WERI-Rb-1 (cell line): ENCODE measurements around the gene CHRDL1.

Experiments
- DNase-seq: peaks from one replicate; pipeline ENCODE4 v3.0.0-alpha.2; 2020
- H3K27ac ChIP-seq: fragments of 250-450 bp; sonication (Bioruptor Pico); 2 replicates; pipeline ENCODE4 v1.5.1; 2020; ENCODE audit warnings: mild to moderate bottlenecking, moderate library complexity
- H3K27me3 ChIP-seq: fragments of 250-450 bp; sonication (Bioruptor Pico); 2 replicates; pipeline ENCODE4 v1.5.1; 2021; ENCODE audit warnings: mild to moderate bottlenecking, low read depth, moderate library complexity; ENCODE audit not compliant: insufficient read depth, severe bottlenecking
- H3K36me3 ChIP-seq: fragments of 250-450 bp; sonication (Bioruptor Pico); 2 replicates; pipeline ENCODE4 v1.5.1; 2020; ENCODE audit warnings: mild to moderate bottlenecking, moderate library complexity
- H3K4me3 ChIP-seq: 2 replicates; pipeline ENCODE4 v1.5.1; 2011; ENCODE audit warnings: low read depth, mild to moderate bottlenecking, control low read depth, low read length
- H3K9me3 ChIP-seq: fragments of 250-450 bp; sonication (Bioruptor Pico); 2 replicates; pipeline ENCODE4 v1.5.1; 2021; ENCODE audit warnings: mild to moderate bottlenecking, moderate library complexity; ENCODE audit not compliant: severe bottlenecking
- CTCF ChIP-seq: IDR thresholded peaks from 2 replicates; pipeline ENCODE4 v1.5.1; 2011; ENCODE audit warnings: low read depth, mild to moderate bottlenecking, control low read depth, inconsistent platforms, low read length

Gene CHRDL1

GRCh38 chrX:110723844-110724243 lies 71.8 kb downstream of the CHRDL1 start:
- no peak overlapping the region for H3K4me3 ChIP-seq
- H3K9me3 ChIP-seq = no peaks in the 10 kb centered on the region
- no peaks in the 10 kb centered on the region for H3K36me3 ChIP-seq
- H3K27ac ChIP-seq = no peak overlapping the region
- no peak for TF ChIP-seq CTCF
- no peak for DNase-seq
- H3K27me3 ChIP-seq = peaks cover 55% of the 10 kb centered on the region

- no peaks in the 10 kb centered on the region for H3K9me3 ChIP-seq
- H3K4me3 ChIP-seq = no peak overlapping the region
- no peak for TF ChIP-seq CTCF
- no peak overlapping the region for H3K27ac ChIP-seq
- H3K27me3 ChIP-seq = peaks cover 40% of the 10 kb centered on the region
- no peak for DNase-seq
- no peaks in the 10 kb centered on the region for H3K36me3 ChIP-seq
Observed at GRCh38 chrX:110722135-110722534, 73.5 kb downstream of the CHRDL1 start.

- Histone ChIP-seq H3K27me3 (peaks cover 56% of the 10 kb centered on the region), H3K27ac (no peak overlapping the region), H3K9me3 (no peaks in the 10 kb centered on the region), H3K4me3 (no peak overlapping the region), H3K36me3 (no peaks in the 10 kb centered on the region)
- no peak for DNase-seq
- no peak for TF ChIP-seq CTCF
Observed at GRCh38 chrX:110713666-110714065, 82.0 kb downstream of the CHRDL1 start.

- no peaks in the 10 kb centered on the region for H3K36me3 ChIP-seq
- no peak overlapping the region for H3K4me3 ChIP-seq
- H3K27ac ChIP-seq = no peak overlapping the region
- H3K9me3 ChIP-seq = no peaks in the 10 kb centered on the region
- peaks cover 47% of the 10 kb centered on the region for H3K27me3 ChIP-seq
- TF ChIP-seq CTCF = no peak
- DNase-seq = no peak
Observed at GRCh38 chrX:110706446-110706845, 89.2 kb downstream of the CHRDL1 start.

- no peak for DNase-seq
- TF ChIP-seq CTCF = no peak
- Histone ChIP-seq H3K36me3 (no peaks in the 10 kb centered on the region), H3K9me3 (no peaks in the 10 kb centered on the region), H3K27me3 (peaks cover 39% of the 10 kb centered on the region), H3K27ac (no peak overlapping the region), H3K4me3 (no peak overlapping the region)
Observed at GRCh38 chrX:110703641-110704040, 92.0 kb downstream of the CHRDL1 start.

- no peak for DNase-seq
- Histone ChIP-seq H3K36me3 (no peaks in the 10 kb centered on the region), H3K4me3 (no peak overlapping the region), H3K27ac (no peak overlapping the region), H3K27me3 (peaks cover 58% of the 10 kb centered on the region), H3K9me3 (no peaks in the 10 kb centered on the region)
- no peak for TF ChIP-seq CTCF
Observed at GRCh38 chrX:110699109-110699508, 96.5 kb downstream of the CHRDL1 start.
